Measurements from ENCODE around the gene WNT3.
"Not testable (repeated sequence)": the region's sequence is repeated elsewhere in the genome, so short reads cannot be mapped to it uniquely, and the experiment has no call there.

The WNT3 gene

DNA sequence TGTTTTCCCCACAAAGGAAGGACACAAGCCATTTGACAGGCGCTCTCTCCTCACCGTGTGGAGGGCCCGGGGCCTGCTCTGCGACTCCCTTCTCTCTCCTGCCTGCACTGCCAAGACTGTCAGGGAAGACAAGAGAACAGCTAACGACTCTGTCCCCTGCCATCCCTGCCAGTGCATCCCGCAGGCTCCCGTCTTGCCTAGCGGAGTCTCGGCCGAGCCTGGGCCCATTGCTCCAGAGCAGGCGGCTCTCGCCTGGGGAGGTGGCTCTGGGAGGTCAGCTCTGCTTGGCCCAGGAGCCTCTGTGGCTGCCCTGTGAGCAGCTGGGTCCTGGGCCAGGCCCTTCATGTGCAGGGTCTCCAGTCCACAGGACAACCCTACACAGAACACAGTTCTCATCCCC lies 53.0 kb downstream of the WNT3 start:
- DNase-seq (ENCODE audit: low read depth in 2 of 2) = no peak

DNA sequence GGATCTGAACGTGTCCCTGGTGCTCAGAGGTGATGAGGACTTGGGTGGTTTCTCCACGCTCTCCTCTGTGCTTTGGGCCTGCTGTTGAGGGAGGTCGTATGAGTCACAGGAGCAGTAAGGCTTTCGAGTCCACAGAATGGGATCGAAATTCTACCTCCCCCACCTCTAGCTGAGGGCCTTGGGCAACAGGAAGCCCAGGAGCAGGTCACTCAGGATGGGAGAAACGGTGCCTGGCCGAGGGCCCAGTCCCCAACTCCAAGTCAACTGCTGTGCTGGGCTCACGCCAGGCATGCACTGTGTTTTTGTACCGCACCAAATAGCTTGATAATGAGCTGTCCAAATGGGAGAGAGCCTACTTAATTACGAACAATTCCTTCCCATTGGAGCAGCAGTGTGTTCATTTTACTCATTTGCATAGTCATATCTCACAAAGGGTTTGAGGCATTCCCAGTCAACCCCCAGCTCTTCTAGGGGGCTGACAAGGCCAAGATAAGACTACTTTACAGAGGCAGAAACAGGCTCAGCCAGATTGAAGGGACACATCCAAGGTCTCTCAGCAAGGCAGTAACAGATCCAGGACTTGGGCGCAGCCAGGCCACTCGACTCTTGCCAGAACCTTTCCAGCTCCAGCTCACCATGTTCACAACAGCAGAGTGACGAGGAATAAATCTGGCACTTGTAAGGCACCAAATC lies 53.6 kb downstream of the WNT3 start:
- no peak for DNase-seq (ENCODE audit: low read depth in 2 of 2)

DNA sequence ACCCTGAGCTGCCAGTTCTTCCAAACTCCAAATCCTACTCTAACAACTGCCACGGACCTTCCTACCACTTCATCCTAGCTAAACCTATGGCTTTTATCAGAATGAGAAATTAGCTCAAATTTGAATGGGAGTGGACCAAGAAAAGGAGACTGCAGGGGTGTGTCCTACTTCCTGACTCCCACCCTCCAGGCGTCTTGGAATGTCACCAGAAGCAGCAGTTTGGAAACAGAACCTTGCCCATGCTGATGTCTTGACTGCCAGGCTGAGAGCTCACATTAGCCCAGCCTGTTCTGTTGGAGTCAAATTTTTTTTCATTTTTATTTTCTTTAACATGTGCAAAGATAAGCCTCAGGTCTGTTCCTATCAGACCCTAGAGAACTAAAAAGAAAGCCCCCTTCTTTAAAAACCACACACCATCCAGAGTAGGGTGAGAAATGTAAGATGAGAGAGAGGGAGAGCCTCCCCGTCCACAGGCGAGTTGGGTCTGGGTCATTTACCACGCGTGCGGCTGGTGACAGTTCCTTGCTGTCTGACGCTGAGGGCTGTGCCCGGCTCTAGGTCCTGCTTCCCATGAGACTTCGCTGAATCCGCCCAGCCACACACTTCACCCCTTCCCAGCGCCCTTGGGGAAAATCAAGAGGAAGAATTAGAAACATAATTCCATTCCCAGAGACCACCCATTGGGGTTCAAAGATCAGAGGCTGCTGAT lies 54.3 kb downstream of the WNT3 start:
- DNase-seq (ENCODE audit: low read depth in 2 of 2) = no peak

DNA sequence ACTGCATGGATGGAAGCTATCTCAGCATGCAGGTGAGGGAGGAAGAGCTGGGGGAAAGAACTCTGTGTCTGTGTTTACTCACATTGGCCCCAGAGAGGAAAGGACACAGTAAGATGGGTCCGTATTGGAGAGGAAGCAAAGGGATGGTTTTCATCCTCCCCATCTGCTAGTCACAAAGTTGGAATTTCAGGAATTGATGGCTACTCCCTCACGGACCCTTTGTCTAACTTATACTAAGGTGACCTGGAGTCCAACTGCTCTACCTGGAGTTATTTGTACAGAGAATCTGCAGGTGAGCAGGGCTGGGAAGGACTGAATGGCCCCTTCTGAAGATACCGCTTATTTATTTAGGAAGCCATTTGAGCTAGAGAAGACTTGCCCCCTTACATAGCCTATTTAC lies 55.1 kb downstream of the WNT3 start:
- no peak for DNase-seq (ENCODE audit: low read depth in 2 of 2)

DNA sequence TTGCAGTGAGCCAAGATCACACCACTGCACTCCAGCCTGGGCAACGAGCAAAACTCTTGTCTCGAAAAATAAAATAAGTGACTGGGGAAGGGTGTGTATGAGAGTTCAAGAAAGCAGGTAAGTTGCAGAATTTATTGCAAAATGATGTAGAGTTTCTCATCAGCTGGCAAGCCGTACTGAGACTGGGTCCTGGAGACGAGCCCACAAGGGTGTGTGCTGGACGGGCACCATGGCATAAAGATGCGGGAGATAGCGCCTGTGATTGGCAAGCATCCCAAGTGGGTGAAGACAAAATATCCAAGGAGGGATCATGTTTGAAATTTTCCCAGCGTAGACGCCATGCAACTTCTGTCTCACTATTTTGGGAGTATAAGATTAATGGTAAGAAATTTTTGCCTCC lies 59.4 kb downstream of the WNT3 start:
- no peak for DNase-seq (ENCODE audit: low read depth in 2 of 2)

DNA sequence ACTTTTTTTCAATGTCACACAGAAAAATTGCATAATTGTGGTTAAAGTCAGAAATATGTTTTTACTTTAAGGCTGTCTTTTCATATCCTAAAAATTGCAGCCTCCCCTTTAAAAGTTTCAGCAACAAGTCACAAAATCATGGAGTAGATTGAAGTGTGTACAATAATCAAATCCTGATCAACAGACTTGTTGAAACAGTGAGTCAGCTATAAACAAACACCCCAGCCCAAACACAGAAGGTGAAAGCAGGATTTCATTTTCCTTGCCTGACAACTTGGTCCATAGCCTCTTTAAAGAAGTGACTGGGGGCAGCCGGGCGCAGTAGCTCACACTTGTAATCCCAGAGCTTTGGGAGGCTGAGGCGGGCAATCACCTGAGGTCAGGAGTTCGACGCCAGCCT lies 59.9 kb downstream of the WNT3 start:
- DNase-seq (ENCODE audit: low read depth in 2 of 2) = no peak

DNA sequence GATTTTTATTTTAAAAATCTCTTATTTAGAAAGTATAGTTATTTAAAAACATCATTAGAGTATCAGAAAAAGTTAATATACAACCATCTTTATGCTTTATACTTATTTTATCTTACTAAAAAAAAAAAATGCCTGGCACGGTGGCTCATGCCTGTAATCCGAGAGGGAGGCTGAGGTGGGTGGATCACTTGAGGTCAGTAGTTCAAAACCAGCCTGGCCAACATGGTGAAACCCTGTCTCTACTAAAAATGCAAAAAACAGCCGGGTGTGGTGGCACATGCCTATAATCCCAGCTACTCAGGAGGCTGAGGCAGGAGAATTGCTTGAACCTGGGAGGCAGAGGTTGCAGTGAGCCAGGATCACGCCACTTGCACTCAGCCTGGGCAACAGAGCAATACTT lies 60.9 kb downstream of the WNT3 start:
- not testable (repeated sequence) for DNase-seq (ENCODE audit: low read depth in 2 of 2)

DNA sequence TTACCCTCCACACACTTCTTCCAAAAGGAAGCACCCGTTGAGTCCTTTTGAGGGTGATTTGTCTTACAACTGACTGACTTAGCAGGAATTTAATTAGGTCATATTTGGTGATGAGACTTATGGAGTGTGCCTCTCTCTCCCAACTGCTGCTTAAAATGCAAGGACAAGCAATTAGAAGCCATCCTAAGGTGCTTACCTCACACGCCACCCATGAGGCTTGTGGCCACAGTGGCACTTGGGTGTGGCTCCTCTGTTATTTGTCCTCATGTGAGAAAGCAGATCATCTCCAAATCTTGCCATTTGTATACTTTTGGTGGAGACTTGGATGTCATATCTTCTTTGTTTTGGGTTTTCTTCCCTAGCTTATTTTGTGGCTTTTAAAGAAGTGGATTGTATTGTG lies 61.6 kb downstream of the WNT3 start:
- DNase-seq (ENCODE audit: low read depth in 2 of 2) = no peak

DNA sequence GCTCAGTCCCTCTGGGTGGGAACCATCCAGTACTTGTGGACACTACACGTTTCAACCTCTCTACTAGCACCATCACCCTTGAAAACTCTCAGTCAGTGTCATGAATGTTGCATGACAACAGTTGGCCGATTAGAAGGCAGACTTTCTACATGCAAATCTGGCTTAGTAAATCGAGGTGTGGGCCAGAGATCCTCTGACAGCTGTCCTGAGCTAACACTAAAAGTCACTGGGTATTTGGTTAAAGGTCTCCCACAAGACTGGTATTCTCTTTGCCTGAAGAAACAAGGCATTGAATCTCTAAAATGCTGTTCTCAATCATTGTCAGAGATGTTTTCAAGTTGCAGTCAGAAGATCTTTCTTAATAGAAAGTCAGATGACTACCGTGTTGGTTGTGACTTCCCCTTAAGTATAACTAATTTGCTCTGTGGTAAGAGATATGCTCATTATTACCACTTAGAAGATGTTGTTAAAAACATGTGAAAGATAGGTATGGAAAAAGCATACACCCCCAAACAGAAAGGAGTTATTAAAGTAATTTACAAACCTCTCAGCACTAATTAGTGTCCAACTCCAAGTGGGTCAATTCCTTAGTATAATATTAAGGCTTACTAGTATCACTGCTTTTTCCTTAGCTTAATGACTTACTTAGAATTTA lies 62.3 kb downstream of the WNT3 start:
- no peak for DNase-seq (ENCODE audit: low read depth in 2 of 2)

DNA sequence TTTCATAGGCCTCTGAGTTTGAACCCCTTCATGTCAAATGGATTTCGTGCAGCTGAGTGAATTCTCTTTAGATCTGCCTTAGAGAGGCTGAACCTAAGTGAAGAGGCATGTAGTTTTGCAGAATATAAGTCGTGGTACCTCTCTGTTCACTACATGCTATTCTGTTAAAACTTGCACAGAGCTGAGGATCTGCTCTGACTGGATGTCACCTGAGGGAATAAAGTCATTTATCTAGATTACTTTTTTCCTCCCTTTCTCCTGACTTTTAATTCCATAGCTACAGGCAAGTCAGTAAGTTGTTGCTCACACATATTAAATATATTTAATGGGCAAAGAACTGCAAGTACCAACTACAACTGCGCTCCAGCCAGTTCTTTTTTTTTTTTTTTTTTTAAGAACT lies 64.7 kb downstream of the WNT3 start:
- no peak for DNase-seq (ENCODE audit: low read depth in 2 of 2)

DNA sequence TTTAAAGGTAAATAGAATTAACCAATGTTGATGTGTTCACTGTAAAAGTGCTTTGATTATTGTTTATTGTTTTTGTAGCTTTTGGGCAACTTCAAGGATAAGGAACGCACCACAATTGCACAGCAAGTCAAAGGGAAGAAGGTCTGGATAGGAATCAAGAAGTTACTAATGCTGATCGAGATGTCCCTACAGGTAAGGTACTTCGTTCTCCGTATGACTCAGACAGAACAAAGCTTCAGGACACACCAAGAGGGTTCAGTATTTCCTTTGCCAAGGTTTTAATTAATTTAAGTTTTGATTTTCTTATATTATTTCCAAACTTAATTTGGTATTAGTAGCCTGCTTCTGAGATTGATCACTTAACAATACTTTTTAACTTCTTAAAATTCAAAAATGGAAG lies 67.1 kb downstream of the WNT3 start:
- DNase-seq (ENCODE audit: low read depth in 2 of 2) = no peak

DNA sequence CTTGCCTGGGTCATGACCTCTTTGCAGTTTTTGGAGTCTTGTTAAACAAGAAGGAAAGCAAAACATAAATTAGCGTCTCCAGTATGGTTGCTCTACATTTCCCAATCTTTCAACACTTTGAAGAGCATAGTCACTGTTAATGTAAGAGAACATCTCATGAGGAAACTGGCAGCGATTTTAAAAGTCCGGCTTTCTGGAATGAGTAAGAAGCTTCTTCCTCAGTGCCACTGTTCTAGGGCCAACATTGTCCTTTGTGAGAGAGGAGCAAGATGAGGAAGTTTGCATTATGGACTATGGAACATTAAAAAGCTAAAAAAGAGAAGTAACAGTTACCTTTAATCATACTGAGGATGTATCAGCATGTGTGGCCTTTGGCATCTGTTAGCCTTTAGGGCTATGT lies 73.1 kb downstream of the WNT3 start:
- no peak for DNase-seq (ENCODE audit: low read depth in 2 of 2)

DNA sequence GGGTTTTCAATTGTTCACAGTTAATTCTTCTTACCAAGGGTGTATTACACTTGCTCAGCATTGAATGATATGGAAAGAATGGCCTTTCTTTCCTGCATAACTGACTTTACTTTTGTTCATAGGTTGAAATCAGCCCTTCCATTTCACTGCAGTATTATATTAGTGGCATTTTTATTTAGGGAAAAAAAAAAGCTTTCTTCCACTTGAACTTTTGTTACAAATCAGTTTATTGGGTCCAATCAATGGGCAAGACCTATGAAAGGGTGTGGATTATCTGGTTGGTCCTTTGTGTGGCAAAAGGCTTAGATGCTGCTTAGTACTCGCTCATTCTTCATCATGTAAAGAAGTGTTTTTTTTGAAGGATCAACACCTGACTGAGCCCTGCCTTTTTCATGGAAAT lies 74.1 kb downstream of the WNT3 start:
- DNase-seq (ENCODE audit: low read depth in 2 of 2) = no peak

DNA sequence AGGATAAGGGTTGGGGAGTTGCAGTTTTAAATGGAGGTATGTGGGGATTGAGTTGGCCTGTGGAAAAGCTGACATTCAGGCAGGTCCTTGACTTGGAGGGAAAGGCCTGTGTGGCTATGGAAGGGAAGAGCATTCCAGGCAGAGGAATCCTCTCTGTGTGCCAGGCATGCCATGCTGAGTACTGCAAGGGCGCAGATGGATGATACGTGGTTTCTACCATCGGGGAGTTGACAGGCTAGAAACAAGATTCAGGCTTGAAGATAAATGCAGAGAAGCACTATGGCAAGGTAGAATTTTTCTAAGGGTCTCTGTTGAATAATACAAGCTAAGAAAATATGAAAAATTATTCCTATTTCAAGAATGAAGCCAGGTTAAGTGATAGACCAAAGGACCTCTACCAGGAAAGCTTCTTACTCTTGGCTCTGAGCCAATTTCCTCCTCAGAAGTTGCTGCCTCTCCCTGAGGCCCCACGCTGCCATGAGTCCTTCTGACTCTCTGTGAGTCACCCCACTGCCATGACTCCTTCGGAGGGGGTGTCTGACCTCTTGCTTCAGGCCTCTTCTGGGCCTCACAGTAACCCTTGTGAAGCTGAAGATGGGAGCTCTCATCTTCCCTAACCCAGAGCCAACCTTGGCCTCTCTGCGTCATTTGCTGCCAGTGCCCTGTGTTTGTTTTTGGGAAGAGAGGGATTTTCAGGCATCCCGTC lies 75.8 kb downstream of the WNT3 start:
- DNase-seq (ENCODE audit: low read depth in 2 of 2) = no peak

DNA sequence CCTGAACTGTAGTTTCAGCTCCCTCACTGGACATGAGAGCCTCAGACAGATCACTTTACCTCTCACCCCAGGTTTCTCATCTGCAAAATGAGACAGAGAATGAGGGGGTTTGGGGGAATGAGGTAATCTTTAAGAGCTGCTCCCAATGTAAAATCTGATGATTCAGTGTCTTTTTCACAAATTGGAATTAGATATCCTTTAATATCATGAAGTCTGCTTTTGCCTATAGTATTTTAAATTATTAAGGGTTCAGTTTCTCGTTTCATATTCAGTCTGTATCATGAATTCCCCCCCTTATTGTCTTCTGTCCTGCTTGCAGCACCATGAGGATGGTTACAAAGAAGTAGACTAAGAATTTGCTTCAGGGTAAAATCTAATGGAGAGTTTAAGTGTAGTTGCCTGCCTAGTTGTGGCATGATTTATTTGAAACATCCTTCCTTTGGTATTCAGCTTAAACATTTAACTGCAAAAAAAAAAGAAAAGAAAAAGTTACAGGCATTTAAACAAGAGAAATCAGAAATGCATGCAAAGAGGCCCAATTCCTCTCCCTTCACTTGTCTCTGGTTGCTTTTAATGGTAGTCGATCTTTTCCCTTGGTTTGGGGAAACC lies 77.3 kb downstream of the WNT3 start:
- no peak for DNase-seq (ENCODE audit: low read depth in 2 of 2)

DNA sequence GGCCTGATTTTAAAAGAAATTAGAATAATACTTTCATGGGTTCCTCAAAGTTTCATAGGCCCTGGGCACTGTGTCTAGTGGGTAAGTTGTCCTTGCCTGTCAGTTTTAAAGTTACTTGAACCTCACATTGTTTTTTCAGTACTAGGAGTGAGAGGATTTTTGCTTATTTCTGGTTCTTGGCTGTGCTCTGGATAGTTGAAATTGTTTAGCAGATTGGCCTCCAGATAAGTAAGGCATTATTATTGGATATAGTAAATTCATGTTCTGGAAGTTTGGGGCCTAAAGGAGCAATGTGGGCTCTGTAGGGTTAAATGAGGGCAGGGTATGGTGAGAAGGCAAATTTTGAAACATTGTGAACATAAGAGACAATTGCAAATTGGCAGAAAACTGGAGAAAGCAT lies 78.5 kb downstream of the WNT3 start:
- no peak for DNase-seq (ENCODE audit: low read depth in 2 of 2)

DNA sequence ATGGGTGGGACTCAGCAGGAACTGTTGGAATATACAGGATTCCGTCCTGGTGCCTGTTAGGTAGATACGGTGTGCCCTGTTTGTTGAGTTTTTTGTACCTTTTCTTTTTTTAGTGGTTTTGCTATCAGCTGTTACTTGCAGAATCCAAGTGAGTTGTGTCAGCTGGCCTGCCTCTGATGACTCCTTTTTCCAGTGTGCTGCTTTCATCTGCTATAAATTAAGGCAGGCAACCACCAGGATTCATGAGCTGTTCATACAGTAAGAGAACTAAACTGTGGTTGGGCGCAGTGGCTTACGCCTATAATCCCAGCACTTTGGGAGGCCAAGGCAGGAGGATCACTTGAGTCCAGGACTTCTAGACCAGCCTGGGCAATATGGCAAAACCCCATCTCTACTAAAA lies 79.9 kb downstream of the WNT3 start:
- no peak for DNase-seq (ENCODE audit: low read depth in 2 of 2)

DNA sequence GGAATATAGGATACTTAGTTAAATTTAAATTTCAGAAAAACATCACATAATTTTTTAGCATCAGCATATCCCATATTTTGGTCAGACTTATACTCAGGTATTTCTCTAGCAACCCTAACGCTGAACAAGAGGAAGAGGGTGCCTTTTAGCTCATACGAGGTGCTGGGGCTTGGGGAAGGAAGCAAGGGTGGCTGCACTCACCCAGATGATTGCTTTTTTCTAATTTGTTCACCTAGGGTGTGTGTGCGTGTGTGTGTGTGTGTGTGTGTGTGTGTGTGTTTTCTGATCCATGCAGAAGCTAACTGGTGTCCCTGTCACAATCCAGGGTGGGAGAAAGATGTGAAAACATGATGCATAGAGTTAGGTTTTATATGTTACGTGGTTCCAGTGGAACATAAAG lies 81.2 kb downstream of the WNT3 start:
- DNase-seq (ENCODE audit: low read depth in 2 of 2) = no peak

DNA sequence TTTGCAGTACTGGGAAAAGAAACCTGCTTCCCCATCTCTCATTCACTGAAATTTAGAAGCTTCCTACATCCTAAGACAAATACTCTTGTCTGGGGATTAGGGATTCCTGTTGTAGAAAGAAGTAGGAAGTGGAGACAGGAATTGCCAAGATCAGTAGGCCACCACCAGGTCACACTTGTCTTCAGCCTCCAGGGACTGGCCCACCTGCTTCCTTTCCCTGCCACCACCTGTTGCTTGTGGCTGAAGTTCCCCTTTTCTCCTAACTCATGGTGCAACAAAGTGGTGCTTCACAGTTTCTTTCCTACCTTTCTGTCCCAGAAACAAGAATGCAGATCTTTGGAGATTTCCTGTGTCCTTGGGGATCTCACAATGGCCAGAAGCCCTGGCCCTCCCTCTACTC lies 82.4 kb downstream of the WNT3 start:
- DNase-seq (ENCODE audit: low read depth in 2 of 2) = no peak

DNA sequence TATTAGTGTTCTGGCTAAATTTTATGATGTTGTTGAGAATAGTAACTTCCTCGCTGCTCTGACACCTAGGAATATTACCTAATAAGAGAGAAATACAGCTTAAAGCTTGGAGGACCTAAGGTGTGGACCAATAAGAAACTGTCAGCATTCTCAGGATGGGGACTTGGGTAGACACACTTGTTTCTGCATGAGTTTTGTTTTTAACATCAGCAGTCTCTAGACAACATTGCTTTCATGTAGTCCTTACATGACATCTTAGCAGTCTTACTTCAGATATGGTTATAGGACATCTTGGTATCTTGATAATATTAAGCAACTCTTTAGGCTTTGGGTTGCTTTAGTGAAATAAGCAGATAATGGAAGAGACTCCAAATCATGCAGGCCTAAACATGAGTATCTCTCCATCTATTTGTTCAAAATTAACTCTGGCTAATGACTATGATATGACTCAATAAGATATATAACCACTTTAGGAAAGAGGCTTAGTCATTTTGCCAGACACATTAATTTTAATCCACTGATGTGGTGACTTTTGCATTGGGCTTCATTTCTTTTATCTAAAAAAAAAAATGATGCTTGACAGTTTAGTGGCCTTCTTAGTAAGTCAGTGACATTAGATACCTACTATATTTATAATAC lies 84.5 kb downstream of the WNT3 start:
- no peak for DNase-seq (ENCODE audit: low read depth in 2 of 2)

DNA sequence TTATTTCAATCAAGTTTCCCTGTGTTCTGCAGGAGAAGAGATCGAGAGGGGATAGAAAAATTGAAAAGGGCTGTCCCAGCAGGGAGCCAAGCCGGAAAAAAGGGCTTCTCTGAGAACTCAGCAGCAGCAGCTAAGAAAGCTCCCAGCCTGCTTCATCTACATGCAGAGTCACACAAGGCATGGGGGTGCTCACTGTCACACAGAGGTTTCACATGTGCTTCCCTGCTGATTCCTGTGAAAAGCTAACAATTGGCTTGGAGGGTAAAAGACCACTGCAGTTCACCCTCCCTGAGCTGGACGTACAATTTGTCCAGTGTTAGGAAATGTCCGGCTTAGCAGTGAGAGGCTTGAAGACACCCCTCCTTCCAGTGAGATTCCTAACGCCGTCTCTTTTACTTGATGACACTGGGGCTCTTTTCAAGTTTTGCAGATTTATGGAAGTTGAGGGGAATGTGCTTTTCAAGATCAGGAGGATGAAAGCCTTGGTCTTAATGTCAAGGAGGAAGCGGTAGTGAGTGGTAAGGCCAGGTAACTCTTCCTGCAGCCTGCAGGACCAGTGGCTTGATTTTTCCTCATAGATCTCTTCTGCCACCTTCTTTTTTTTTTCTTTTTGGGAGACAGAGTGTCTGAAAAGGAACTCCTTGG lies 85.6 kb downstream of the WNT3 start:
- no peak for DNase-seq (ENCODE audit: low read depth in 2 of 2)
